H9 (cell line): Measurements from ENCODE around the gene SIPA1L3. TPM values are rescaled to one million over a fixed set of nuclear protein-coding genes. Genes with fewer than 3 reads are reported as not detected.

Experiments
- DNase-seq: peaks from one replicate; pipeline ENCODE4 v3.0.0-alpha.2; 2017
- H2AFZ ChIP-seq: one replicate; pipeline ENCODE4 v1.6.1; 2013; ENCODE audit warnings: mild to moderate bottlenecking, low read length, control low read depth, moderate library complexity
- H2AK5ac ChIP-seq: 2 replicates; pipeline ENCODE4 v1.6.1; 2013; ENCODE audit warnings: low read length, control low read depth, mixed read lengths; ENCODE audit not compliant: insufficient read length
- H2BK120ac ChIP-seq: one replicate; pipeline ENCODE4 v1.6.1; 2013; ENCODE audit warnings: low read depth, mild to moderate bottlenecking, low read length, control low read depth, inconsistent platforms; ENCODE audit not compliant: poor library complexity, severe bottlenecking
- H2BK12ac ChIP-seq: 2 replicates; pipeline ENCODE4 v1.6.1; 2013; ENCODE audit warnings: low read length, control low read depth, mixed read lengths, low read depth; ENCODE audit not compliant: insufficient read length
- H2BK15ac ChIP-seq: 2 replicates; pipeline ENCODE4 v1.6.1; 2013; ENCODE audit warnings: low read depth, low read length, control low read depth
- H2BK20ac ChIP-seq: one replicate; pipeline ENCODE4 v1.6.1; 2013; ENCODE audit warnings: low read depth, mild to moderate bottlenecking, low read length, control low read depth, inconsistent platforms; ENCODE audit not compliant: poor library complexity, severe bottlenecking
- H2BK5ac ChIP-seq: 2 replicates; pipeline ENCODE4 v1.6.1; 2013; ENCODE audit warnings: low read length, control low read depth, mixed read lengths; ENCODE audit not compliant: insufficient read length
- H3K14ac ChIP-seq: 2 replicates; pipeline ENCODE4 v1.6.1; 2013; ENCODE audit warnings: low read length, control low read depth; ENCODE audit not compliant: insufficient read depth
- H3K18ac ChIP-seq: 2 replicates; pipeline ENCODE4 v1.6.1; 2013; ENCODE audit warnings: low read depth, mild to moderate bottlenecking, mixed read lengths, low read length, control low read depth; ENCODE audit not compliant: insufficient read length
- H3K23ac ChIP-seq: 2 replicates; pipeline ENCODE4 v1.6.1; 2013; ENCODE audit warnings: low read length, control low read depth, mixed read lengths, low read depth; ENCODE audit not compliant: insufficient read length
- H3K23me2 ChIP-seq: 2 replicates; pipeline ENCODE4 v1.6.1; 2013; ENCODE audit warnings: low read depth, mild to moderate bottlenecking, mixed read lengths, low read length, control low read depth; ENCODE audit not compliant: insufficient read length, poor library complexity, severe bottlenecking
- H3K27ac ChIP-seq: 2 replicates; pipeline ENCODE4 v1.5.1; 2013; ENCODE audit warnings: low read length, control low read depth, mixed read lengths, low read depth; ENCODE audit not compliant: insufficient read length
- H3K27me3 ChIP-seq: 2 replicates; pipeline ENCODE4 v1.6.1; 2013; ENCODE audit warnings: low read length, control low read depth, inconsistent platforms; ENCODE audit not compliant: insufficient read depth
- H3K4ac ChIP-seq: 2 replicates; pipeline ENCODE4 v1.6.1; 2013; ENCODE audit warnings: low read depth, mild to moderate bottlenecking, control low read depth, inconsistent platforms, low read length, moderate library complexity
- H3K4me1 ChIP-seq: 2 replicates; pipeline ENCODE4 v1.6.1; 2013; ENCODE audit warnings: low read length, control low read depth, inconsistent platforms; ENCODE audit not compliant: insufficient read depth
- H3K4me2 ChIP-seq: 2 replicates; pipeline ENCODE4 v1.6.1; 2013; ENCODE audit warnings: low read length, control low read depth, mixed read lengths; ENCODE audit not compliant: insufficient read length, insufficient read depth
- H3K56ac ChIP-seq: 2 replicates; pipeline ENCODE4 v1.6.1; 2013; ENCODE audit warnings: low read depth, mild to moderate bottlenecking, mixed read lengths, low read length, control low read depth; ENCODE audit not compliant: insufficient read length
- H3K79me1 ChIP-seq: 2 replicates; pipeline ENCODE4 v1.6.1; 2013; ENCODE audit warnings: low read depth, mild to moderate bottlenecking, moderate library complexity, low read length, control low read depth, inconsistent platforms; ENCODE audit not compliant: insufficient read depth, poor library complexity, severe bottlenecking
- H3K79me2 ChIP-seq: 2 replicates; pipeline ENCODE4 v1.6.1; 2013; ENCODE audit warnings: low read length, control low read depth, inconsistent platforms; ENCODE audit not compliant: insufficient read depth
- H3K9ac ChIP-seq: 2 replicates; pipeline ENCODE4 v1.6.1; 2013; ENCODE audit warnings: low read length, control low read depth, mixed read lengths; ENCODE audit not compliant: insufficient read length; ENCODE audit errors: extremely low read depth
- H3K9me3 ChIP-seq: one replicate; pipeline ENCODE4 v1.6.1; 2013; ENCODE audit warnings: low read depth, low read length, inconsistent platforms; ENCODE audit not compliant: control insufficient read depth
- H3T11ph ChIP-seq: one replicate; pipeline ENCODE4 v1.6.1; 2013; ENCODE audit warnings: mild to moderate bottlenecking, low read length, control low read depth, inconsistent platforms
- H4K20me1 ChIP-seq: one replicate; pipeline ENCODE4 v1.6.1; 2013; ENCODE audit not compliant: control insufficient read depth, insufficient read length, insufficient read depth
- H4K5ac ChIP-seq: 2 replicates; pipeline ENCODE4 v1.6.1; 2013; ENCODE audit warnings: low read depth, mild to moderate bottlenecking, mixed read lengths, low read length, control low read depth; ENCODE audit not compliant: insufficient read length
- H4K8ac ChIP-seq: replicated peaks from 2 replicates; pipeline ENCODE4 v1.6.1; 2013; ENCODE audit warnings: low read length, control low read depth, mixed read lengths, low read depth; ENCODE audit not compliant: insufficient read length
- H4K91ac ChIP-seq: 2 replicates; pipeline ENCODE4 v1.6.1; 2013; ENCODE audit warnings: low read depth, mild to moderate bottlenecking, moderate library complexity, mixed read lengths, low read length, control low read depth; ENCODE audit not compliant: insufficient read length
- H3K27ac Mint-ChIP-seq, 3 experiments: 2 replicates in 2 of 3; 3 replicates in 1 of 3; pipeline ENCODE4 v1.8.0; 2020 to 2021; ENCODE audit warnings: mixed read lengths in 3 of 3, mild to moderate bottlenecking in 1 of 3, moderate library complexity in 1 of 3
- H3K27me3 Mint-ChIP-seq: 2 replicates; pipeline ENCODE4 v1.8.0; 2021; ENCODE audit warnings: low read depth, mild to moderate bottlenecking, moderate library complexity, mixed read lengths
- H3K36me3 Mint-ChIP-seq, 3 experiments: 2 replicates in 2 of 3; 3 replicates in 1 of 3; pipeline ENCODE4 v1.8.0; 2020 to 2021; ENCODE audit warnings: low read depth in 3 of 3, mixed read lengths in 3 of 3; ENCODE audit not compliant: insufficient read depth in 1 of 3
- H3K4me1 Mint-ChIP-seq, 2 experiments: 2 replicates each; pipeline ENCODE4 v1.8.0; 2020; ENCODE audit warnings: mixed read lengths in 2 of 2
- H3K4me3 Mint-ChIP-seq, 2 experiments: 2 replicates in 1 of 2; 3 replicates in 1 of 2; pipeline ENCODE4 v1.8.0; 2020 to 2021; ENCODE audit warnings: mild to moderate bottlenecking in 2 of 2, mixed read lengths in 2 of 2, moderate library complexity in 1 of 2
- H3K9me3 Mint-ChIP-seq, 2 experiments: 2 replicates in 1 of 2; 3 replicates in 1 of 2; pipeline ENCODE4 v1.8.0; 2020; ENCODE audit warnings: mild to moderate bottlenecking in 2 of 2, mixed read lengths in 2 of 2, moderate library complexity in 1 of 2
- CTCF ChIP-seq: fragments of 200-600 bp; sonication (generic); conservative IDR thresholded peaks from 3 replicates; pipeline ENCODE4 v1.8.0; 2021; ENCODE audit warnings: antibody characterized with exemption, mild to moderate bottlenecking
- WGBS: extraction: QIAGEN DNeasy Blood & Tissue Kit; methylation state at CpG from one replicate; pipeline ENCODE4 v1.1.7; 2013; ENCODE audit warnings: missing lambda C conversion rate, low lambda C conversion rate, mixed read lengths; ENCODE audit not compliant: insufficient read length; ENCODE audit errors: extremely low coverage; 5-methylcytosine and 5-hydroxymethylcytosine counted together
- total RNA-seq: library from RNA; stranded (reverse); gene quantifications from 2 replicates; pipeline ENCODE4 v1.2.1, GENCODE V29; 2021

The SIPA1L3 gene
- total RNA-seq, 1 experiment from 2014 or later: 40.1 TPM

- H3K4me2 ChIP-seq: no peak overlapping the region
- H3K9me3 ChIP-seq: no peaks in the 10 kb centered on the region
- no peak overlapping the region for H4K5ac ChIP-seq
- H3K9me3 Mint-ChIP-seq: no peaks in the 10 kb centered on the region; a peak in 1 of 5 replicates
- H3K36me3 Mint-ChIP-seq: peaks cover 0 to 2% (median 1%) of the 10 kb centered on the region in 3 experiments; a peak in 2 of 7 replicates
- H3K27me3 ChIP-seq: no peaks in the 10 kb centered on the region
- 0 out of 2 replicates have a peak, but pooled peaks cover 2% of the 10 kb centered on the region for H3K79me2 ChIP-seq
- no peak overlapping the region for H4K8ac ChIP-seq
- H3K9ac ChIP-seq: no peak overlapping the region
- no CpG with 5 or more reads among the region's 7 CpGs for WGBS
- no peak overlapping the region for H3T11ph ChIP-seq
- no peak overlapping the region for H3K27ac ChIP-seq
- H3K4me1 Mint-ChIP-seq: peaks cover 33 to 34% of the 10 kb centered on the region in 2 experiments
- H3K27me3 Mint-ChIP-seq: no peaks in the 10 kb centered on the region; the same call in 1 of the 2 replicates
- H3K14ac ChIP-seq: no peak overlapping the region
- H3K56ac ChIP-seq: no peak overlapping the region
- peaks cover 5% of the 10 kb centered on the region for H3K79me1 ChIP-seq
- H2BK12ac ChIP-seq: no peak overlapping the region
- H2BK120ac ChIP-seq: no peak overlapping the region
- DNase-seq: no peak
- no peak overlapping the region for H2BK5ac ChIP-seq
- no peak for TF ChIP-seq CTCF
- H2BK20ac ChIP-seq: no peak overlapping the region
- H4K20me1 ChIP-seq: no peaks in the 10 kb centered on the region
- H3K4ac ChIP-seq: no peak overlapping the region
- no peak overlapping the region for H2AK5ac ChIP-seq
- no peak overlapping the region for H2BK15ac ChIP-seq
- H3K18ac ChIP-seq: no peak overlapping the region
- H3K23me2 ChIP-seq: no peaks in the 10 kb centered on the region
- no peak overlapping the region for H3K27ac Mint-ChIP-seq
- peaks cover 7% of the 10 kb centered on the region; the same call in 1 of the 2 replicates for H3K4me1 ChIP-seq
- no peak overlapping the region for H2AFZ ChIP-seq
- no peak overlapping the region for H3K23ac ChIP-seq
- no peak overlapping the region for H3K4me3 Mint-ChIP-seq
- H4K91ac ChIP-seq: no peak overlapping the region
These were observed 153.3 kb downstream of the SIPA1L3 start for GRCh38 chr19:38060331-38060730.
